ENCODE data around the gene KRABD2.
A peak's percentile ranks its signal among the peaks of the same experiment; 100 is the strongest.
"Not testable (repeated sequence)": the region's sequence is repeated elsewhere in the genome, so short reads cannot be mapped to it uniquely, and the experiment has no call there.

Gene KRABD2

GRCh38 chr17:8377422-8377821 is 918 bp upstream of the KRABD2 start:
- intact Hi-C loops (cut with DNase I; ENCODE audit: low total_unique reads) = no loop called here
- no peaks in the 10 kb centered on the region for H3K27me3 ChIP-seq
- no peak overlapping the region for H3K4me3 ChIP-seq
- no peak for DNase-seq
- H3K27ac ChIP-seq = no peak overlapping the region
- H3K4me1 ChIP-seq = peaks cover 0 to 42% (median 32%) of the 10 kb centered on the region in 4 donors
- no peak for TF ChIP-seq CTCF (IDR thresholded peaks at IDR 0.05)
- H3K9me3 ChIP-seq = no peaks in the 10 kb centered on the region
- H3K36me3 ChIP-seq = peaks cover 38 to 50% (median 44%) of the 10 kb centered on the region in 3 donors

DNA sequence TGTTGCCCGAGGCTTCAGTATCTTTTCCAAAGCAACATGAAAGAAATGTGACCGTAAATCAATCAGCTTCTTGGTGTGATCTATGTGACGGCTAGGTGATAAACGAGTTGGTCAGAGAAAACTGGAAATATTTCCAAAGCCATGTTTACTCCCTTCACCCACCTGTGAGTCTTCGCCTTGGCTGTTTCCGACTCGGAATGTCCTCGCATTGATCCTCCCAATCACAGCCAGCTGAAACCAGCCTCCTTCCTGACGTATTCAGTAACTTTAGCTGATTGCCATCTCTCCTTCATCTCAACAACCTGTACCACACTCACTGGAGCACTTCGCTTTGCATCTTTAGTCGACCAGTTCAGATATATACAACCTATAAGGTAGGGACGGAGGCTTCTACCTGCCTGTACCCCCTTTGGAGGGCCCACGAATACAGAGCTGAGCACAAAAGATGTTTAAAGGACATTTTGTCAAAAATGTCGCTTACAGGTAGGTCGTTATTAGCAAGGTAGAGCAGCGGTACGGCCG is 705 bp downstream of the KRABD2 start:
- peaks cover 31 to 39% (median 38%) of the 10 kb centered on the region in 3 donors for H3K36me3 ChIP-seq
- H3K27ac ChIP-seq = peak overlapping the region; percentile 81 to 89
- peak overlapping the region; percentile 67 to 79 for H3K4me3 ChIP-seq
- DNase-seq = no peak
- no peaks in the 10 kb centered on the region for H3K9me3 ChIP-seq
- H3K27me3 ChIP-seq = no peaks in the 10 kb centered on the region
- TF ChIP-seq CTCF (IDR thresholded peaks at IDR 0.05) = no peak
- peaks cover 0 to 26% (median 17%) of the 10 kb centered on the region in 4 donors for H3K4me1 ChIP-seq
- intact Hi-C loops (cut with DNase I; ENCODE audit: low total_unique reads) = no loop called here

DNA sequence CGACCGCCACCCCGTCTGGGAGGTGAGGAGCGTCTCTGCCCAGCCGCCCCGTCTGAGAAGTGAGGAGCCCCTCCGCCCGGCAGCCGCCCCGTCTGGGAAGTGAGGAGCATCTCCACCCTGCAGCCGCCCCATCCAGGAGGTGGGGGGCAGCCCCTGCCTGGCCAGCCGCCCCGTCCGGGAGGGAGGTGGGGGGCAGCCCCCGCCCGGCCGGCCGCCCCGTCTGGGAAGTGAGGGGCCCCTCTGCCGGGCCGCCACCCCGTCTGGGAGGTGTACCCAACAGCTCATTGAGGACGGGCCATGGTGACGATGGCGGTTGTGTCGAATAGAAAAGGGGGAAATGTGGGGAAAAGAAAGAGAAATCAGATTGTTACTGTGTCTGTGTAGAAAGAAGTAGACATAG is 2.6 kb downstream of the KRABD2 start:
- H3K27ac ChIP-seq; H3K9me3 ChIP-seq; H3K4me3 ChIP-seq; DNase-seq; intact Hi-C loops (cut with DNase I; ENCODE audit: low total_unique reads); H3K27me3 ChIP-seq: not testable (repeated sequence)
- Histone ChIP-seq H3K4me1 (peaks cover 0 to 16% (median 11%) of the 10 kb centered on the region in 4 donors), H3K36me3 (peaks cover 19 to 34% (median 31%) of the 10 kb centered on the region in 3 donors)

DNA sequence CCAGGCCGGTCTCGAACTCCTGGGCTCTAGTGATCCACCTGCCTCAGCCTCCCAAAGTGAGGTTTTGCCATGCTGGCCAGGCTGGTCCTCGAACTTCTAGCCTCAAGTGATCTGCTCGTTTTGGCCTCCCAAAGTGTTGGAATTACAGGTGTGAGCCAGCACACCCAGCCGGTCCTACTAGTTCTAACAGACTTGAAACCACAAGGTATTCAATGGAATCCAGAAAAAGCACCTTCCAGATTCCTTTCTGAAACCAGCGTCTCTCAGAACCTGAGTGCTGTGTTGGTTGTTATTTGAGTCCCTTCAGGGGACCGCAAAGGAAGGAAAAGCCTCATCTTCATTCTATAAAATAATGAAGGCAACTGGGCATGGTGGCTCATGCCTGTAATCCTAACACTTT is 4.1 kb downstream of the KRABD2 start:
- peaks cover 7 to 30% (median 26%) of the 10 kb centered on the region in 3 donors for H3K36me3 ChIP-seq
- peaks cover 0 to 16% (median 11%) of the 10 kb centered on the region in 4 donors for H3K4me1 ChIP-seq
- TF ChIP-seq CTCF (IDR thresholded peaks at IDR 0.05) = no peak
- no peak overlapping the region for H3K4me3 ChIP-seq
- no peaks in the 10 kb centered on the region for H3K27me3 ChIP-seq
- intact Hi-C loops (cut with DNase I; ENCODE audit: low total_unique reads) = no loop called here
- no peaks in the 10 kb centered on the region for H3K9me3 ChIP-seq
- H3K27ac ChIP-seq = no peak overlapping the region
- DNase-seq = no peak

GRCh38 chr17:8371786-8372185 is 4.7 kb downstream of the KRABD2 start:
- intact Hi-C loops (cut with DNase I; ENCODE audit: low total_unique reads) = no loop called here
- H3K27ac ChIP-seq = no peak overlapping the region

DNA sequence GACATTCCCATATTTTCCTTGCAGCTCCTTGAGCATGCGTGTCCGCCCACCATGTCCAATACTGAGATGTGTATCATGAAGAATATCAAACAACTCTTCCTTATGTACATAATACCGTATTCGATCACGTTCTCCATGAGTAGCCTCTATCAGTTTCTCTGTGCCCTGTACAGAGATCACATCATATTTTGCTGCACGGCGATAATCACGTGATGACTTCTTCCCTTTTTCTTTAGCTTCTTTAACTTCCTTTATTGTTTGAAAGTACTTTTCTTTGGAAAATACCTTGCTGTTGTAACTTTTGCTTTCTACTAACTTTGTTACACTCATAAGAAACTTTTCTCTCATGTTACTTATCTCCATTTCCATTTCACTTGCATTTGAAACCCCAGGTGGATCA is 6.6 kb downstream of the KRABD2 start:
- H3K27ac ChIP-seq = no peak overlapping the region
- intact Hi-C loops (cut with DNase I; ENCODE audit: low total_unique reads) = no loop called here
- no peak for TF ChIP-seq CTCF (IDR thresholded peaks at IDR 0.05)

More at GRCh38 chr17:8371786-8372185, 4.7 kb downstream of the KRABD2 start:
- H3K4me1 ChIP-seq = peaks cover 0 to 13% (median 9%) of the 10 kb centered on the region in 4 donors
- H3K36me3 ChIP-seq = peaks cover 7 to 25% (median 21%) of the 10 kb centered on the region in 3 donors
- H3K4me3 ChIP-seq = no peak overlapping the region
- H3K9me3 ChIP-seq = no peaks in the 10 kb centered on the region
- no peaks in the 10 kb centered on the region for H3K27me3 ChIP-seq
- no peak for DNase-seq
- TF ChIP-seq CTCF (IDR thresholded peaks at IDR 0.05) = no peak

More for the DNA sequence above, 6.6 kb downstream of the KRABD2 start:
- no peaks in the 10 kb centered on the region for H3K9me3 ChIP-seq
- H3K4me1 ChIP-seq = peaks cover 0 to under 1% (median under 1%) of the 10 kb centered on the region in 4 donors
- no peaks in the 10 kb centered on the region for H3K27me3 ChIP-seq
- no peak for DNase-seq
- peaks cover 7 to 26% (median 21%) of the 10 kb centered on the region in 3 donors for H3K36me3 ChIP-seq
- H3K4me3 ChIP-seq = no peak overlapping the region
